Pons (tissue), 1 donor: ENCODE data around the gene MTO1.
"Not testable (repeated sequence)": the region's sequence is repeated elsewhere in the genome, so short reads cannot be mapped to it uniquely, and the experiment has no call there.

Experiments
- DNase-seq: peaks from one replicate; pipeline ENCODE4 v3.0.0-alpha.2; 2016; ENCODE audit warnings: low spot score

MTO1 gene

DNA sequence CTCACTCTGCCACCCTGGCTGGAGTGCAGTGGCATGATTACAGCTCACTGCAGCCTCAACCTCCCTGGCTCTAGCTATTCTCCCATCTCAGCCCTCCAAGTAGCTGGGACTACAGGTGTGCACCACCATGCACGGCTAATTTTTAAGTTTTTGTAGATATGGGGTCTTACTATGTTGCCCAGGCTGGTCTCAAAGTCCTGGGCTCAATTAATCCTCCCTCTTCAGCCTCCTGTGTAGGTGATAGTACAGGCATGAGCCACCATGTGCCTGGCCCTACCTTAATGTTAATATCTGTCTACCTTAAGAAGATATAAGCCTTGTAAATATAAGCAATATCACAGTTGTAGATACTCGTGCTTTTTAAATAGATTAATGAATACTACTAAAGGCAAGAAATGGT is 42.6 kb downstream of the MTO1 start:
- DNase-seq = no peak

DNA sequence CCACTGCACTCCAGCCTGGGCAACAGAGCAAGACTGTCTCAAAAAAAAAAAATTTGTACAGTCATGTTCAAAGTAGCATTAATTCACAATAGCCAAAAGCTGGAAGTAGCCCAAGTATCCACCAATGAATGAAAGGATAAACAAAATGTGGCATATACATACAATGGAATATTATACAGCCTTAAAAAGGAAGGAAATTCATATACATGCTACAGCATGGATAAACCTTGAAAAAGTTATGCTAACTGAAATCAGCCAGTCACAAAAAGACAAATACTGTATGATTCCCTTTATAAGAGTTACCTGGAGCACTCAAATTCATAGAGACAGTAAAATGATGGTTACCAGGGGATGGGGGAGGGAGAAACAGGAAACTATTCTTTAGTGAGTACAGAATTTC is 43.6 kb downstream of the MTO1 start:
- DNase-seq = no peak

GRCh38 chr6:73505705-73506104 is 44.2 kb downstream of the MTO1 start:
- not testable (repeated sequence) for DNase-seq

DNA sequence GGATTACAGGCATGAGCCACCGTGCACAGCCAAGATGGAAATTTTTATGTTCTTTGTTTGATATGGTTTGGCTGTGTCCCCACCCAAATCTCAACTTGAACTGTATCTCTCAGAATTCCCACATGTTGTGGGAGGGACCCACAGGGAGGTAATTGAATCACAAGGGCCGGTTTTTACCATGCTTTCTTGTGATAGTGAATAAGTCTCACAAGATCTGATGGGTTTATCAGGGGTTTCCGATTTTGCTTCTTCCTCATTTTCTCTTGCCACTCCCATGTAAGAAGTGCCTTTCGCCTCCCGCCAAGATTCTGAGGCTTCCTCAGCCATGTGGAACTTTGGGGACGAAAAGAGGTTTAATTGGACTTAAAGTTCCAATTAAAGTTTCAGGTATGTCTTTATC is 44.7 kb downstream of the MTO1 start:
- no peak for DNase-seq

- DNase-seq = no peak
These were observed 47.2 kb downstream of the MTO1 start for GRCh38 chr6:73508776-73509175.

DNA sequence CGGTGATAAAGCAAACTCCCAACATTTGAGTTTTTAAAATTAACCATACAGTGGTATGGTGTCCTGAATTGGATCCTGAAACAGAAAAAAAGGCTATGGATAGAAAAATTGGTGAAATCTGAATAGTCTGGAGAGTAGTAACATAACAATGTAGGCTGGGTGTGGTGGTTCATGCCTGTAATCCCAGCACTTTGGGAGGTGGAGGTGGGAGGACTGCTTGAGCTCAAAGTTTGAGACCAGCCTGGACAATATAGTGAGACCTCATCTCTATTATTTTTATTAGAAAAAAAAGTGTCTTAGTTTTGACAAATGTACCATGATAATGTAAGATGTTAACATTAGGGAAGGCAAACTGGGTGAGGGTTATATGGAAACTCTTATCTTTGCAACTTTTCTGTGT is 48.3 kb downstream of the MTO1 start:
- no peak for DNase-seq

- DNase-seq = no peak
These were observed 50.3 kb downstream of the MTO1 start for GRCh38 chr6:73511796-73512195.

- no peak for DNase-seq
These were observed 51.9 kb downstream of the MTO1 start for GRCh38 chr6:73513496-73513854.

DNA sequence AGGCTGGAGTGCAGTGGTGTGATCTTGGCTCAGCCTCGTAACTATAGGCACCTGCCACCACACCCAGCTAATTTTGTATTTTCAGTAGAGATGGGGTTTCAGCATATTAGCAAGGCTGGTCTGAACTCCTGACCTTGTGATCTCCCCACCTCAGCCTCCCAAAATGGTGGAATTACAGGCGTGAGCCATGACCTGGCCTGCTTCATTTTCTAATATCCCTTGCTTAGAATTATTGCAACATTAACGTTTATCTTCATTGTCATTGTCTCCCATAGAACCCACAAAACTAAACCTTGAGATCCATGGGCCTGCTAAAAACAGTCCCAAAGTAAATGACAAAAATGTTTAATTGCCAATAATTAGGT is 53.2 kb downstream of the MTO1 start:
- no peak for DNase-seq

- no peak for DNase-seq
These were observed 53.7 kb downstream of the MTO1 start for GRCh38 chr6:73515204-73515655.

DNA sequence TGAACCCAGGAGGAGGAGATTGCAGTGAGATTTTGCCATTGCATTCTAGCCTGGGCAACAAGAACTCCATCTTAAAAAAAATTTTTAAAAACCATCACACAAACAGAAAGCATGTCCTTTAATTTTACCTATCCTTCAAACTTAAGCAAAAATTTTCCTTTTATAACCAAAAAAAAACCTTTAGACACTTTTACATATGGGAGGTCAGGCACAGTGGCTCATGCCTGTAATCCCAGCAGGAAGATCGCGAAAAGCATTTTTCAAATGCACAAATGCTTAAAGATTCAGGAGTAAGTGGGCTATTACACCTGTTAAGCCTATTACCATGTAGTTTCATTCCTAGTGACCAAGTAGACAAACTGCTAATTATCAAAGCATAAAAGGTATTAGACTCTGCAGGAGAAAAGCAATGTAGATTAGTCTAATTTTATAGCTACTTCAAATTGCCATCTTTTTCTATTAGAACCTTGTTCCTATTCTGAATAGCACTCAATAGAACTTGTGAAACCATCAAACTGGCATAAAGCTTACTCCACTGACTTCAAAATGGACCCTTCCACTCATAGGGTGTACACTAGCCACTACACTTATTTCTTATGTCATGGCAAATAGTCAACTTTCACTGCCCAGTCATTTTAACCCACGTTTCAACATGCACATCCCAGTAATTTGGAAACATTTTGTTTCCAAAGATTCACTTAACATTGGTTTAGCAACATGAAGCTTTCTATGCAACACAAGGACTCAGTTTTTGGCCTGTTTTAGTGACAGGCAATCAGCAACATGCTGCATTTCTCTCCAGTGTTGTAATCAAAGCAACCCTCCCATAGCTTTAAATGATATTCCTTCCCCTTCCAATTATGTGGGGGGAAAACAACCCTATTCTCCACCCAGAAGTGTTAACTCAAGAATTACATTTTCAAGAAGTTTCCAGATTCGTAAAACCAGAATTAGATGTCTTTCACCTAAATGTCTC is 55.3 kb downstream of the MTO1 start:
- DNase-seq = no peak

GRCh38 chr6:73518100-73518981 is 56.8 kb downstream of the MTO1 start:
- not testable (repeated sequence) for DNase-seq

DNA sequence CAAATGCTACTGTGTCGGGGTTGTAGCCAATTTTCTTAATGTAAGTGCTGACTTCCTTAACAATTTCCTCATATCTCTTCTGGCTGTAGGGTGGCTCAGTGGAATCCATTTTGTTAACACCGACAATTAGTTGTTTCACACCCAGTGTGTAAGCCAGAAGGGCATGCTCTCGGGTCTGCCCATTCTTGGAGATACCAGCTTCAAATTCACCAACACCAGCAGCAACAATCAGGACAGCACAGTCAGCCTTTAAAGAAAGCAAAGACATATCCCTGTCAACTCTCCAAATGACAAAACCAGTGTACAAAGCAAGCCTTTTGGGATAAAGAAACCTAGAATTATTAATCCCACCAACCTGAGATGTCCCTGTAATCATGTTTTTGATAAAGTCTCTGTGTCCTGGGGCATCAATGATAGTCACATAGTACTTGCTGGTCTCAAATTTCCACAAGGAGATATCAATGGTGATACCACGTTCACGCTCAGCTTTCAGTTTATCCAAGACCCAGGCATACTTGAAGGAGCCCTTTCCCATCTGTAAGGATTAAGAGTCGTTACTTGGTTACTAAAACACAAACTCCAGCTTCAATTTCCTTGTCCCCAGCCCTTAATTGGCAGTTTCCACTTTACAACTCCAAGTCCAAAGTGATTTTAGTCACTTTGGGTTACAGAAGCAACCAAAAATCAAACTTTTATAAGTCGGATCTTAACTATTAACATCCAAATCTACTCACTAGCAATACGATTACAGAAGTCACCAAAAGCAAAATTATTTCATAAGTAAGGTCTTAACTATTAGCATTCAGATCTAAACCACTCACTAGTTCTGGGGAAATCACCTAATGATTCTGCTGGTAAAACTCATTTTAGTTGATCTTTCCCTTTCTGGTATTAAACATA is 57.7 kb downstream of the MTO1 start:
- DNase-seq = not testable (repeated sequence)

DNA sequence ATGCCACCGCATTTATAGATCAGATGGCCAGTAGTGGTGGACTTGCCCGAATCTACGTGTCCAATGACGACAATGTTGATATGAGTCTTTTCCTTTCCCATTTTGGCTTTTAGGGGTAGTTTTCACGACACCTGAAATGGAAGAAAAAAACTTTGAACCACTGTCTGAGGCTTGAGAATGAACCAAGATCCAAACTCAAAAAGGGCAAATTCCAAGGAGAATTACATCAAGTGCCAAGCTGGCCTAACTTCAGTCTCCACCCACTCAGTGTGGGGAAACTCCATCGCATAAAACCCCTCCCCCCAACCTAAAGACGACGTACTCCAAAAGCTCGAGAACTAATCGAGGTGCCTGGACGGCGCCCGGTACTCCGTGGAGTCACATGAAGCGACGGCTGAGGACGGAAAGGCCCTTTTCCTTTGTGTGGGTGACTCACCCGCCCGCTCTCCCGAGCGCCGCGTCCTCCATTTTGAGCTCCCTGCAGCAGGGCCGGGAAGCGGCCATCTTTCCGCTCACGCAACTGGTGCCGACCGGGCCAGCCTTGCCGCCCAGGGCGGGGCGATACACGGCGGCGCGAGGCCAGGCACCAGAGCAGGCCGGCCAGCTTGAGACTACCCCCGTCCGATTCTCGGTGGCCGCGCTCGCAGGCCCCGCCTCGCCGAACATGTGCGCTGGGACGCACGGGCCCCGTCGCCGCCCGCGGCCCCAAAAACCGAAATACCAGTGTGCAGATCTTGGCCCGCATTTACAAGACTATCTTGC is 58.6 kb downstream of the MTO1 start:
- peak; percentile 47 for DNase-seq

GRCh38 chr6:73520688-73521350 is 59.3 kb downstream of the MTO1 start, which contains the start of gene EEF1A1:
Gene EEF1A1, minus strand, starts transcription at chr6:73521032. Its CDS starts 1,006 bp downstream, at chr6:73520026.
- DNase-seq = peak; percentile 99

- DNase-seq = peak; percentile 90
These were observed 59.9 kb downstream of the MTO1 start for GRCh38 chr6:73521351-73521985.

DNA sequence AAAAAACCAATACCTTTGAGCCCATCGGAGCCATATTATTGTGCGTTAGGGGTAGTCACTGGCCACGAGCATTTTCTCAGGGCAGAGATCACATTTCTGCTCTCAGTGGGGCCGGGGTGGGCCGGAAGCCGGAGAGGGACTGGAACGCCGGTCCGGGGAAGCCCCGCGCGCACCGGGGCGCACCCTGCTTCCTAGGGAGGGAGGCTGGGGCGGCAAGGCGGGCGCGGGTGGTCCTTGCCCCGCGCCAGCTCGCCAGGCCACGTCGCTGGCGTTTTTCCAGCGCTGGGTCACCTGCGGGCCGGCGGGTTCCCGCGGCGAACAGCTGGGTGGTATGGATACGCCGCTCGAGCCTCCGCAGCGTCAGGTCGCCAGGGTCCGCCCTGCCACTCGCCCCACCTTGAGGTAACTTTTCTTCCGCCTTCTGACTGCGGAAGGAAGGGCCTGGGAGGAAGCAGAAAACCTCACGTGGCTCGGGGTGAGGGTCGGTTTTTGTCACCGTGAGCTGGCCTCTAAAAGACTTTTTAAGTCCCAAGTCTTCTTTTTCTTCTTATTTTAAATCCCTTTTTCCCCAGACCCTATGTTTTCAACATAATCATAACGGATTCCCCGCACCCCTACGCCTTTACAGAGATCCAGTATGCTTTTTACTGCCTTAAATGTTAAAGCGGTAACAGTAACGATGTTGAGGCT is 62.0 kb downstream of the MTO1 start:
- DNase-seq = peak; percentile 47

DNA sequence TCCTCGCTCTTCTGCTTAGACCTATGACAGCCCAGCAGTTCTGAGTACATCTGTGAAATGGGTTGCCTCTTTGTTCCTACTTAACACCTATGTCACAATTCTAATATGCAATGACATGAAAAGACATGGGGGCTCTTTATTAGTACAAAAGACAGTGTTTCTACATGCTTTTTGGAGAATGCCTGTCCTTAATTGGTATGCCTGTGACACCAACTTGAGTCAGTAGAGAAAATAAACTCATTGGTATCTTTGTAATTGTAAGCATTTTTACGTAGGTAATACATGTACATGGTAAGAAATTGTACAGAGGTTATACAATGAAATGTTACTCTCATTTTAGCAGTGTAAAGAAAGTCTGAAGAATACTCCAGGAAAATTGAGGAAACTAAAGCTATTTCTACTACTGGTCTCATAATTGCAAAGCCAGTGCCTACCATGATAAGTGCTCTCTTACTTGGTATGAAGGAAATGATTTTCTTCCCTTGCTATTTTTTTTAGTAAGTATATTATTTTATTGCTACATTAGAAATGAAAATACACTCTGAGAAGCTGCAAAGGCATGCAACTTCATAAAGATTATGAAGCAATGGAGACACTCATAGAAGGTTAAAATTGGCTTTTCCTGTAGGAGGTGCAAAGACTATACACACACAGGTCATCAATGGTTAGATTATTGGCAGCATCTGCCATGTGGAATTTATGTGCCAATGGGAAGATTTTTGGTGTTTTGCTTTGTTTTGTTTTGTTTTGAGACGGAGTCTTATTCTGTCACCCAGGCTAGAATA is 64.2 kb downstream of the MTO1 start:
- no peak for DNase-seq
